Breast epithelium (tissue), 4 donors: ENCODE measurements around the gene ACER3. TPM values are rescaled to one million over a fixed set of nuclear protein-coding genes. Genes with fewer than 3 reads are reported as not detected.

Source experiments
- DNase-seq, 2 donors: peaks; one replicate each; pipeline ENCODE4 v3.0.0-alpha.2; 2019; ENCODE audit warnings: low spot score in 2 of 2
- H3K27ac ChIP-seq, 2 donors: fragments of 200-600 bp; sonication (generic) in 1 of 2; one replicate each; pipeline ENCODE4 v1.5.1; 2016 to 2019; ENCODE audit warnings: mild to moderate bottlenecking in 1 of 2
- H3K27me3 ChIP-seq, 2 donors: fragments of 200-600 bp; sonication (generic) in 1 of 2; one replicate each; pipeline versions ENCODE4 v1.5.1 to v1.6.0; 2017 to 2019; ENCODE audit warnings: control low read depth in 1 of 2, mild to moderate bottlenecking in 1 of 2
- H3K36me3 ChIP-seq: fragments of 200-600 bp; one replicate; pipeline ENCODE4 v1.5.1; 2019
- H3K4me1 ChIP-seq, 2 donors: fragments of 200-600 bp; sonication (generic); one replicate each; pipeline ENCODE4 v1.5.1; 2016 to 2019; ENCODE audit warnings: control low read depth in 1 of 2
- H3K4me3 ChIP-seq, 3 donors: fragments of 200-600 bp; sonication (generic); 1 replicate in 2 of 3; 2 replicates in 1 of 3; pipeline ENCODE4 v1.5.1; 2016 to 2019; ENCODE audit warnings: mild to moderate bottlenecking in 3 of 3, moderate library complexity in 2 of 3
- H3K9me3 ChIP-seq, 2 donors: fragments of 200-600 bp; sonication (generic) in 1 of 2; one replicate each; pipeline ENCODE4 v1.5.1; 2016 to 2019; ENCODE audit warnings: control low read depth in 1 of 2
- CTCF ChIP-seq, 3 donors: fragments of 450-650 bp; IDR thresholded peaks; one replicate each; pipeline ENCODE4 v1.5.1; 2016 to 2017; ENCODE audit warnings: antibody characterized with exemption in 3 of 3, mild to moderate bottlenecking in 3 of 3, moderate library complexity in 3 of 3
- POLR2A ChIP-seq: fragments of 450-650 bp; IDR thresholded peaks from one replicate; pipeline ENCODE4 v1.6.1; 2016; ENCODE audit warnings: antibody characterized with exemption, mild to moderate bottlenecking, moderate library complexity
- POLR2AphosphoS5 ChIP-seq, 3 donors: sonication (generic); formaldehyde crosslinking; IDR thresholded peaks; one replicate each; pipeline ENCODE4 v1.6.1; 2017; ENCODE audit warnings: antibody characterized with exemption in 3 of 3
- intact Hi-C: fragments of 100-400 bp; cut with DNase I; formaldehyde crosslinking; loops from one replicate; pipeline ENCODE4 v1.15.1; 2023; ENCODE audit warnings: low total_unique reads
- total RNA-seq, 3 donors: library from RNA; depleted of rRNA; stranded (reverse); fragments of >200 nt; gene quantifications; one replicate each; pipeline ENCODE4 v1.1.0, GENCODE V29; 2016

The ACER3 gene
- total RNA-seq, 3 donors from 2014 or later = 8.2 to 35.2 (median 12.9) TPM

GRCh38 chr11:77073328-77074001 is 212.7 kb downstream of the ACER3 start:
- H3K4me1 ChIP-seq = peaks cover 5 to 23% of the 10 kb centered on the region in 2 donors
- peak overlapping the region; percentile 80 to 90 for H3K27ac ChIP-seq
- no peaks in the 10 kb centered on the region for H3K36me3 ChIP-seq
- H3K9me3 ChIP-seq = no peaks in the 10 kb centered on the region
- intact Hi-C loops = no loop called here
- TF ChIP-seq CTCF (IDR thresholded peaks at IDR 0.05) (no peak), POLR2AphosphoS5 (IDR thresholded peaks at IDR 0.05) (no peak), POLR2A (no peak)
- DNase-seq = peak; percentile 57 to 65
- no peaks in the 10 kb centered on the region for H3K27me3 ChIP-seq
- H3K4me3 ChIP-seq = no peak overlapping the region

DNA sequence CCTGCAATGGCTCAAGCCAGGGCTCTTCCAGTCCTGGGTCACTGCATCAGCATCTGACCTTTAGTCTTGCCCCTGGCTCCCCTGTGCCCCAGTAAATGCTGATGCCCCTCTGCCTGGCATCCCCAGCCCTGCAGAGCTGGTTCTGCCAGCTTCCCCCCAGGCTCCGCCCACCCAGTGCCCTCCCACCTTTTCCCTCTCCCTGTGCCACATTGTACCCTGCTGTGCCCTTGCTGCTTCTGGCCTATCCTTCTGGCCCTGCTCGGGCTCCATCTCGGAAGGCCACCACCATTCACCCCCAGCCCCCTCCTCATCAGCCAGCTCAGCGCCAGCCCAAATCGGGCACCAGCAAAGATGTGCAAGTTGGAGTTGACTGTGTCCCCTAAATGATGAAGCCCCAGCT is 213.5 kb downstream of the ACER3 start:
- Histone ChIP-seq H3K4me3 (no peak overlapping the region), H3K9me3 (no peaks in the 10 kb centered on the region), H3K27ac (peak overlapping the region; percentile 80 to 90), H3K27me3 (no peaks in the 10 kb centered on the region), H3K4me1 (peaks cover 5 to 23% of the 10 kb centered on the region in 2 donors), H3K36me3 (no peaks in the 10 kb centered on the region)
- peak in 1 of 2 donors; percentile 30 for DNase-seq
- TF ChIP-seq POLR2AphosphoS5 (IDR thresholded peaks at IDR 0.05) = no peak
- TF ChIP-seq POLR2A = no peak
- TF ChIP-seq CTCF (IDR thresholded peaks at IDR 0.05) = no peak
- intact Hi-C loops = no loop called here

DNA sequence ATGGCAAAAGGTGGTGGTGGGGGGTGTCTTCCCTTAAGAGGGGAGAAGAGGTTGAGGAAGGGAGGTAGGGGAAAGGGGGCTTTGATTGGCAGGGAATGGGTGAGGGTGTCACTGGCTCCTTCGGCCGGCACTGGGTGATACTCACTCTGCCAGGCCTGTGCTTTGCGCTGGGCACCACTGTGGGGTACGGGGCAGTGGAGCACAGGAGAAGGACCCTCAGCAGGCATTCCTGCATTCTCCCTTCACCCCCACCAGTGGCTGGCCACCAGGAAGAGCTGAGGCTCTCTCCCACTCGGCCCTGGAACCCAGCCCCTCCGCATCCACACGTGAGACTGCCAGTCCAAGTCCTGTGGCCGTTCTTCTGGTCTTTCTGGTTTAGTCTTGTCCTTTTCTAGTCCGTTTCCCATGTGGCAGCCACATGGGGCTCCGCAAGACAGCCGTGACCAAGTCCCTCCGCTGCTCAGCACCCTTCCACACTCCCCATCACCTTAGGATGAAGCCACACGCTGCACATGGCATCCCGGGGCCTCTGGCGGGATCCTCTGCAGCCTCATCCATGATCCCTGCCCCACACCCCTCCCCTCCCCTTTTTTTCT is 214.0 kb downstream of the ACER3 start:
- Histone ChIP-seq H3K36me3 (no peaks in the 10 kb centered on the region), H3K4me1 (peaks cover 5 to 23% of the 10 kb centered on the region in 2 donors), H3K9me3 (no peaks in the 10 kb centered on the region), H3K27ac (peak overlapping the region; percentile 80 to 90), H3K4me3 (no peak overlapping the region), H3K27me3 (no peaks in the 10 kb centered on the region)
- DNase-seq = peak in 1 of 2 donors; percentile 36
- TF ChIP-seq POLR2A (no peak), CTCF (IDR thresholded peaks at IDR 0.05) (no peak), POLR2AphosphoS5 (IDR thresholded peaks at IDR 0.05) (no peak)
- intact Hi-C loops = no loop called here

DNA sequence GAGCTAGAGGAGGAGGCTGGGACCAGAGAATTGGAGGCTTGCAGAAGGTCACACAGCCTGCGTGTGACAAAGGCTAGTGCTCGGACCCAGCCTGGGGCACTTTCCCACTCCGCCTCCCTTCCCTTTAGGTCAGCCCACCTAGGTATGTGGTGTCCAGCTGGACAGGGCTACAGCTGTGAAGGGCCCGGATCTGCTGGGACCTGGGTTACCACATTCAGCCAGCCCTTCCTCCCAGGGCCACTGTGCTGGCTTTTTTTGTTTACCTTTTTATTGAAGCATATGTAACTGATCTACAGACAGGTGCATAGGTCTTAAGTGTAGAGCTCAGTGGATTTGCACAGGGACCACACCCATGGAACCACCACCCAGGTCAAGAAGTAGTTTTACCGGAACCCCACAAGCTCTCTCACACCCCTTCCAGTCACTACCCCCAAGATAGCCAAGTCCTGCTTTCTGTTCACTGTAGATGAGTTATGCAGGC is 214.7 kb downstream of the ACER3 start:
- peak in 1 of 2 donors; percentile 37 for DNase-seq
- H3K9me3 ChIP-seq = no peaks in the 10 kb centered on the region
- H3K27ac ChIP-seq = peak overlapping the region in 1 of 2 donors; percentile 90
- no peak overlapping the region for H3K4me3 ChIP-seq
- no peak for TF ChIP-seq POLR2AphosphoS5 (IDR thresholded peaks at IDR 0.05)
- TF ChIP-seq POLR2A = no peak
- no peak for TF ChIP-seq CTCF (IDR thresholded peaks at IDR 0.05)
- no peaks in the 10 kb centered on the region for H3K36me3 ChIP-seq
- H3K27me3 ChIP-seq = no peaks in the 10 kb centered on the region
- intact Hi-C loops = no loop called here
- peaks cover 5 to 23% of the 10 kb centered on the region in 2 donors for H3K4me1 ChIP-seq

Other genes starting within 250 kb of the ACER3 start
- 10 to 100 TPM in 2 of 3 donors, 1 to 10 TPM in 1; 7.5 to 56.0 (median 42.6) TPM for gene LRRC32, start 190.2 kb upstream of the ACER3 start, total RNA-seq
- gene TSKU, start 77.6 kb upstream of the ACER3 start, total RNA-seq = 100 to 1,000 TPM in 1 of 3 donors, 10 to 100 TPM in 2; 51.1 to 360 (median 65.1) TPM
- under 1 TPM in 1 of 3 donors, not detected in 2; 0.33 TPM for gene B3GNT6, start 173.5 kb downstream of the ACER3 start, total RNA-seq
- 1 to 10 TPM; 2.8 to 6.1 (median 3.6) TPM for gene CAPN5, start 206.1 kb downstream of the ACER3 start, total RNA-seq
- not detected for gene OMP, start 241.9 kb downstream of the ACER3 start, total RNA-seq